DMS 273 (cell line): ENCODE results near the gene PLCXD1.
"Not testable (repeated sequence)": the region's sequence is repeated elsewhere in the genome, so short reads cannot be mapped to it uniquely, and the experiment has no call there.

Source experiments
- DNase-seq: peaks from one replicate; lab custom pipeline; 2025; ENCODE audit not compliant: unreplicated experiment; lab: John Stamatoyannopoulos, UW

PLCXD1 gene, protein sequence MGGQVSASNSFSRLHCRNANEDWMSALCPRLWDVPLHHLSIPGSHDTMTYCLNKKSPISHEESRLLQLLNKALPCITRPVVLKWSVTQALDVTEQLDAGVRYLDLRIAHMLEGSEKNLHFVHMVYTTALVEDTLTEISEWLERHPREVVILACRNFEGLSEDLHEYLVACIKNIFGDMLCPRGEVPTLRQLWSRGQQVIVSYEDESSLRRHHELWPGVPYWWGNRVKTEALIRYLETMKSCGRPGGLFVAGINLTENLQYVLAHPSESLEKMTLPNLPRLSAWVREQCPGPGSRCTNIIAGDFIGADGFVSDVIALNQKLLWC

DNA sequence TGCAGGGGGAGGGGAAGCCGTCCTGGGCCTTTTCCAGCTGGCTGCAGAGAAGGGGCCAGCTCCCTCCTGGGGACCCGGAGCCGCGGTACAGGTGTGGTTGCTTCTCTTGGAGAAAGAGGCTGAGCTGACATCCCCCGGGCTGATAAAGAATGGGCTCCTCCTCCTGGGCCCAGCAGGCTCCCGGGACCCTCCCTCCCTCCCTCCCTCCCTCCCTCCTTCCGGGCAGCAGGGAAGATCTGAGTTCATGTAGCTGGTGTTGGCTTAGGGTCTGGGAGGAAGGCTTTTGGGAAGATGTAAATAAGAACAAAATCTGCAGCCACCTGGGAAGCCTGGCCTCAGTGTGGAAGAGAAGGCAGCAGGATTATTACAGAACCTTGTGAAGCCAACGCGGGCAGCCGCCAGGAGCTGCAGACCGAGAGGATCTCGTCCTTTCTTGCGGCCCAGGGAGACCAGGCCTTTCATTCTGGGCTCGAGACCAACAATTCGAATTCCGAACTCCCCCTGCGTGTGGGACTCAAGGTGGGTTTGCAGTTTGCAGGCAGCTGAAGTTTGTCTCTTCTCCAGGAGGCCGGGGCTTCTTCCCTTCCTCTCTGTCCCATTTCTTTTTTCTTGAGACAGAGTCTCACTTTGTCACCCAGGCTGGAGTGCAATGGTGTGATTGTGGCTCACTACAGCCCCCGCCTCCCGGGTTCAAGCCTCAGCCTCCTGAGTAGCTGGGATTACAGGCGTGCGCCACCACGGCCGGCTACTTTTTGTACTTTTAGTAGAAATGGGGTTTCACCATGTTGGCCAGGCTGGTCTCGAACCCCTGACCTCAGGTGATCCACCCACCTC, at the start of gene PLCXD1:
Gene PLCXD1 (plus strand): TSS at position 216 of the 834 bp plus-strand sequence. CDS start 2,807 bp downstream, outside the sequence.
- no peak for DNase-seq

- not testable (repeated sequence) for DNase-seq
Observed at GRCh38 chrX:231637-232277, 49.4 kb upstream of the PLCXD1 start.

- not testable (repeated sequence) for DNase-seq
Observed at GRCh38 chrX:232278-232655, 48.9 kb upstream of the PLCXD1 start.

DNA sequence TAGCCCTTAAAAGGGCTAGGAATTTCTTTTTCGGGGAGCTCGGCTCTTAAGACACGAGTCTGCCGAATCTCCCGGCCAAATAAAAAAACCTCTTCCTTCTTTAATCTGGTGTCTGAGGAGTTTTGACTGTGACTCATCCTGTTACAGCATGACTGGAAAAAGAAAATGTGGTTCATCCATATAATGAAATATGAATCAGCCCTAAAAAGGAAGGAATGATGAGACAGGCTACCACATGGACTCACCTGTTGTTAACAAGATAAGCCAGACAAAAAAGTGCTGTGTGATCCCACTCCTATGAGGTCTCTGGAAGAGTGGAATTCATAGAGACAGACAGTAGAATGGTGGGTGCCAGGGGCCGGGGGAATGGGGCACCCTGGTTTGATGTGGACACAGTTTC, 45.0 kb upstream of the PLCXD1 start:
- not testable (repeated sequence) for DNase-seq

DNA sequence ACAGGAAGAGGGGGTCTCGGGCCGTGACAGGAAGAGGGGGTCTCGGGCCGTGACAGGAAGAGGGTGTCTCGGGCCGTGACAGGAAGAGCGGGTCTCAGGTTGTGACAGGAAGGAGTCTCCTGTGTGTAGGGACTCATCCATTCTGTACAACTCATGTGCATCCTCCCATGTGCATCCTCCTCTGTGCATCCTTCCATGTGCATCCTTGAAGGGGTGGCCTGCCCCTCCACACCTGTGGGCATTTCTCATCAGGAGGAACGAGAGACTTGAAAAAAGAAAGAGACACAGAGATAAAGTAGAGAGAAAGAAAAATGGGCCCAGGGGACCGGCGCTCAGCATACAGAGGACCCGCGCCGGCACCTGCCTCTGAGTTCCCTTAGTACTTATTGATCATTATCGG, 30.2 kb upstream of the PLCXD1 start:
- DNase-seq = no peak

DNA sequence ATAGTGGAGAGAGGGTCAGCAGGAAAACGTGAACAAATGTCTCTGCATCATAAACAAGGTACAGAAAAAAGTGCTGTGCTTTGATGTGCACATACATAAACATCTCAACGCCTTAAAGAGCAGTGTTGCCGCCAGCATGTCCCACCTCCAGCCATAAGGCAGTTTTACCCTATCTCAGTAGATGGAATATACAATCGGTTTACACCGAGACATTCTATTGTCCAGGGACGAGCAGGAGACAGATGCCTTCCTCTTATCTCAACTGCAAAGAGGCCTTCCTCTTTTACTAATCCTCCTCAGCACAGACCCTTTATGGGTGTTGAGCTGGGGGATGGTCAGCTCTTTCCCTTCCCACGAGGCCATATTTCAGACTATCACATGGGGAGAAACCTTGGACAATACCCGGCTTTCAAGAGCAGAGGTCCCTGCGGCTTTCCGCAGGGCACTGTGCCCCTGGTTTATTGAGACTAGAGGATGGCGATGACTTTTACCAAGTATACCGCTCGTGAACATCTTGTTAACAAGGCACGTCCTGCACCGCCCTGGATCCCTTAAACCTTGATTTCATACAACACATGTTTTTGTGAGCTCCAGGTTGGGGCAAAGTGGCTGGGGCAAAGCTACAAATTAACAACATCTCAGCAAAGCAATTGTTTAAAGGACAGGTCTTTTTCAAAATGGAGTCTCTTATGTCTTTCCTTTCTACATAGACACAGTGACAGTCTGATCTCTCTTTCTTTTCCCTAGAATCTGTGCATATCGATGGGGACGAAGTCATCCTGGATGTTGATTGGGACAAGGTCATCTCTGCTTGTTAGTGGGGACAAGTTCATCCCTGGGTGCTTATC, 29.6 kb upstream of the PLCXD1 start:
- not testable (repeated sequence) for DNase-seq

GRCh38 chrX:252244-252956, 28.8 kb upstream of the PLCXD1 start:
- DNase-seq = no peak

DNA sequence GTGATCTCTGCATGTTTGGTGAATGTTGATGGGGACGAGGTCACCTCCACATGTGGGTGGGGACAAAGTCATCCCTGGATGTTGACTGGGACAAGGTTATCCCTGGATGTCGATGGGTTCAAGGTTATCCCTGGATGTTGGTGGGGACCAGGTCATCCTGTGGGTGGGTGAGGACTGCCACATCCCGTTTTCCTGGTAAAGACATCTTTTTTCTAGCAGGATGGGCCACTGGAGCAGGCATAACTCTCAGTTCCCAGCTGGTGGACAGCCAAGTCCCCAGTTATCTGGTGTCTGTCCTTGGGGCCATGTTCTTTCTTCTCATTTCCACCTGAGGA, 28.3 kb upstream of the PLCXD1 start:
- no peak for DNase-seq

GRCh38 chrX:253451-254297, 27.5 kb upstream of the PLCXD1 start:
- DNase-seq = no peak

GRCh38 chrX:254630-255215, 26.5 kb upstream of the PLCXD1 start:
- DNase-seq = no peak

DNA sequence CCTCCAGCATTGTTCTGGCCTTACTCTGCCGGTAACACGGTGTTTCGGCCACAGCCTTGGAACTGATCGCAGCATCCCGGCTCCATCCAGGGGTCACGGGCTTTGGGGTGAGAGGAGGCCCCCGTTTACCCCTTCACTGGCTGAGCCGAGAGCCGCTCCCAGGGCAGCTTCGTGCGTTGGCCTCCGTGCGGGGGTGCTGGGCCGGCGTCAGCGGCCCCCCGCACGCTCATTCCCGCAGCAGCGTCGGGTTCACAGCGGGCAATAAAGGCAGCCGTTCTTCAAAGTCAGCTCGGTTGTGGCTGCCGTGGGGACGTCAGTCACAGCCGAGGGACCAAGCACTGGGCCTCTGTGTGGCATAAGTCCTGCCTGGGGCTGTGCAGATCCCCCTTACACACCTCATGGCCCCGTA, 25.3 kb upstream of the PLCXD1 start:
- no peak for DNase-seq

DNA sequence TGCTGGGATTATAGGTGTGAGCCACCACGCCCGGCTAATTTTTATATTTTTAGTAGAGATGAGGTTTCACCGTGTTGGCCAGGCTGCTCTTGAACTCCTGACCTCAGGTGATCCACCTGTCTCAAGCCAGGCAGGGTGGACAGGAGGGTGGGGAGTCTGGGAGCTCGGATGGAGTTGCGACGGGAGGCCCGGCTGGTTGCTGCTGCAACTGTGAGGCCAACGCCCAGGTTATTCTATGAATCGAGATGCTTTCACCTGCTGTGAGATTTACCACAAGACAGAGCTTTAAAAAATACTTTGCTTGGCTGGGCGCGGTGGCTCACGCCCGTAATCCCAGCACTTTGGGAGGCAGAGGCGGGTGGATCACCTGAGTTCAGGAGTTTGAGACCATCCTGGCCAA, 24.1 kb upstream of the PLCXD1 start:
- DNase-seq = not testable (repeated sequence)

DNA sequence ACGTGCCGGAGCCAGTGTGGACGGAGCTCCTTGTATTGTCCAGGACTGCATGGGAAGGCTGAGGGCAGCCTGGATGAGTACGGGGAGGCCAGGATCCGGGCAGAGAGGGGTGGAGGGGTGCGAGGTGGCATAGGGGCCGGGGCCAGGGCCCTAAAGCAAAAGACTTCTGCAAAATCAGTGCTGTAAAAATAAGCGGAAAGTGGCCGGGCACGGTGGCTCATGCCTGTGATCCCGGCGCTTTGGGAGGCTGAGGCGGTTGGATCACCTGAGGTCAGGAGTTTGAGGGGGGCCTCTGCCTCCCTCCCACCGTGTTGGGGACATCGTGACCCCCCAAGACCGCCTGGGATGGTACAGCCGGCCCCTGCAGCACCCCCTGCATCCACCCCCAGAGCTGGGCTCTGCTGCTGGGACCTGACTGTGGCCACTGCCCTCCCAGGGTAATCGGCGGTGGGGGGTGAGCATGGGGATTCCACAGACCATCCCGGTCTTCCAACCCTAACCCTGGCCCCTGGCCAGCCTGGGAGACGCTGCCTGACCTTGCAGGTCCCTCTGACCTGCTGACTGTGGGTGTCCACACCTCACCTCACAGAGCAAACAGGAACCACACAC, 23.4 kb upstream of the PLCXD1 start:
- no peak for DNase-seq

DNA sequence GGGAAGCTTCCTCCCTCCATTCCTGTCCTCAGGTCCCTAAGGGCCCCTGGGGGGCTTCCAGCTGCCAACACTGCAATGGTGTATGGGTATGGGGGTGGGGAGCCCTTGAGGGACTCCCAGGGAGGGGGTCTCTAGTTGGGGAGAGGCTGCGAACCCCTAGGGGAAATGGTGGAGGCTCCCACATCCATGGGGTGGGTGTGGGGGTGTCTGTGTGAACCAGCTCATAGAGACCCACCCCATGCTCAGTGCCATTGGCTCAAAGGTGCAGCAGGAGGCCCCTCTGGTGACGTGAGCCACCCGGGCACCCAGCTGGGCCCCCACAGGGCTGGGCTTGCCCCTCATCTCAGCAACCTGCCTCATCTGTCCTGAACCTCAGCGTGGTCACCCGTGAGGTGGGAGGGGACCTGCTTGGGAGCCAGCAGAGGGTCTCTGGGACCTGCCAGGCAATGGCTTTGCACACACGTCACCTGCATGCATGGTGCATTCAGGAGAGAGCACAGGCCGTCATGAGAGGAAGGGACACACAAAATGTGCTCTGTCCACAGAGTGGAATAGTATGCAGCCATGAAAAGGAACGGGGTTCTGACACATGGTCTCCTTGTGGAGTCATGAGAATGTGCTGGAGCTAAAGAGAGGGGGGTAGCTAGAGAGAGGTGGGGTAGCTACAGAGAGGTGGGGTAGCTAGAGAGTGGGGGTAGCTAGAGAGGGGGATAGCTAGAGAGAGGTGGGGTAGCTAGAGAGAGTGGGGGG, 22.7 kb upstream of the PLCXD1 start:
- DNase-seq = no peak

GRCh38 chrX:259692-260355, 21.4 kb upstream of the PLCXD1 start:
- no peak for DNase-seq

DNA sequence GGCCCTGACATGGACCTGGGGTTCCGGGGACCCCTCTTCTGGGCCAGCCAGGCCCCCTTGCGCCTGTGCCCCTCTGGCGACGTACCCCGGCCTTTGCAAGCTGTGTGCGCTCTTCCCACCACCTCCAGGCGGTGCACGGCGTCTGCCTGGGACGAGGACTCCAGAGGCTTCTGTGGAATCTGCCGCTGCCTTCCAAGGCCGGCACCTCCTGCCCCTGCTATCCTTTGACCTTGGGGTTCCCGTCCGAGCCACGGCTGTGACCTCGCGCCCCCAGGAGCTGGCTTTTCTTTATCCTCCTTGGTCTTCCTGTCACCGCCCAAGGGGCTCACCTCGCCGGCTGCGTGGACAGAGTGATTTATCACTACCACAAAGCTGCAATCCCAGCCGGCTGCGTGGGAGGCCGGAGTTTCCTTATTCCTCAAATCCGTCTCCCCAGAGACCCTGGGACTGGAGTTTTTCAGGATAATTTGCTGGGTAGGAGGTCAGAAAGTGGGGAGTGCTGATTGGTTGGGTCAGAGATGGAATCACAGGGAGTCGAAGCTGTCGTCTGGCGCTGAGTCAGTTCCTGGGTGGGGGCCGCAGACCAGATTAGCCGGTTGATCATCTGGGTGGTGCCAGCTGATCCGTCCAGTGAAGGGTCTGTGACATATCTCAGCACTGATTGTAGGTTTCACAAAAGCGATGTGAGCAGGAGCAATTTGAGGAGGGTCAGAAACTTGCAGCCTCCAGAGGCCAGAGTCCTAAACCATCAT, 19.8 kb upstream of the PLCXD1 start:
- DNase-seq = no peak

GRCh38 chrX:261919-262352, 19.2 kb upstream of the PLCXD1 start:
- no peak for DNase-seq
